A549 (cell line): ENCODE results near the gene PTPRK. TPM values are rescaled to one million over a fixed set of nuclear protein-coding genes. Genes with fewer than 3 reads are reported as not detected.

Source experiments
- ATAC-seq, 2 experiments: fragments of 200-7000 bp in 1 of 2; fragments of >200 bp in 1 of 2; cut with Nextera tagmentation in 1 of 2; cut with Tn5 transposase in 1 of 2; 3 replicates each; pipeline versions ENCODE4 v1.8.0 to v1.9.1; 2018 to 2020; ENCODE audit warnings: mild to moderate bottlenecking in 1 of 2, moderate library complexity in 1 of 2
- CTCF ChIA-PET: fragments of 300-600 bp; sonication (Branson Sonifier 250); formaldehyde crosslinking; extraction: SDS; loops from one replicate; lab custom pipeline; 2021; ENCODE audit warnings: antibody characterized with exemption, inconsistent platforms; lab: Yijun Ruan, JAX
- POLR2A ChIA-PET: fragments of 350-600 bp; formaldehyde crosslinking; extraction: SDS; loops from one replicate; lab custom pipeline; 2021; ENCODE audit warnings: antibody characterized with exemption, inconsistent platforms; lab: Yijun Ruan, JAX
- DNase-seq, 2 experiments: peaks; one replicate each; pipeline versions ENCODE4 v3.0.0 to v3.0.0-alpha.2; 2011 to 2016; ENCODE audit warnings: low read depth in 1 of 2, low spot score in 1 of 2
- FAIRE-seq: peaks from 2 replicates; lab custom pipeline; 2011; peaks lifted over from hg19 to GRCh38; lab: Jason Lieb, UNC
- H3K27ac ChIP-seq, 2 experiments: fragments of >200 bp; sonication (Bioruptor Twin); formaldehyde crosslinking; 3 replicates each; pipeline ENCODE4 v1.5.1; 2016 to 2017
- H3K4me1 ChIP-seq: fragments of >200 bp; sonication (Bioruptor Twin); formaldehyde crosslinking; 3 replicates; pipeline ENCODE4 v1.6.1; 2016
- H3K4me2 ChIP-seq: fragments of >200 bp; sonication (Bioruptor Twin); formaldehyde crosslinking; 3 replicates; pipeline ENCODE4 v1.6.1; 2016
- H3K4me3 ChIP-seq: fragments of >200 bp; sonication (Bioruptor Twin); formaldehyde crosslinking; 3 replicates; pipeline ENCODE4 v1.5.1; 2016
- H3K9me3 ChIP-seq: fragments of >200 bp; sonication (Bioruptor Twin); formaldehyde crosslinking; 3 replicates; pipeline ENCODE4 v1.6.1; 2016
- BHLHE40 ChIP-seq: IDR thresholded peaks from 2 replicates; pipeline ENCODE4 v1.6.1; 2012; ENCODE audit warnings: low read depth, low read length, inconsistent platforms
- CBX2 ChIP-seq: fragments of 200-600 bp; sonication (generic); IDR thresholded peaks from 2 replicates; pipeline ENCODE4 v1.6.1; 2016; ENCODE audit warnings: low read depth, mild to moderate bottlenecking, borderline replicate concordance
- CHD4 ChIP-seq: fragments of 200-600 bp; sonication (generic); IDR thresholded peaks from 2 replicates; pipeline ENCODE4 v1.6.1; 2016; ENCODE audit warnings: antibody characterized with exemption, mild to moderate bottlenecking, borderline replicate concordance
- EHF ChIP-seq: fragments of 250-450 bp; sonication (Bioruptor Pico); IDR thresholded peaks from 2 replicates; pipeline ENCODE4 v1.5.0; 2020; ENCODE audit warnings: mild to moderate bottlenecking
- EHMT2 ChIP-seq: fragments of 200-600 bp; sonication (generic); IDR thresholded peaks from 2 replicates; pipeline ENCODE4 v1.6.1; 2016; ENCODE audit warnings: antibody characterized with exemption, low read depth, mild to moderate bottlenecking, moderate library complexity
- EP300 ChIP-seq, 2 experiments: fragments of >200 bp; sonication (Bioruptor Twin); formaldehyde crosslinking; IDR thresholded peaks; 2 replicates in 1 of 2; 3 replicates in 1 of 2; pipeline ENCODE4 v1.6.1; 2016 to 2017
- ESRRA ChIP-seq: fragments of 150-350 bp; IDR thresholded peaks from 2 replicates; pipeline ENCODE4 v1.6.1; 2014; ENCODE audit warnings: mild to moderate bottlenecking, low read length, borderline replicate concordance
- GATA3 ChIP-seq: IDR thresholded peaks from 2 replicates; pipeline ENCODE4 v1.6.1; 2012; ENCODE audit warnings: borderline replicate concordance
- HMGXB4 ChIP-seq: fragments of 250-450 bp; sonication (Bioruptor Pico); IDR thresholded peaks from 2 replicates; pipeline ENCODE4 v1.5.0; 2021; ENCODE audit warnings: mild to moderate bottlenecking, moderate library complexity, borderline replicate concordance
- JUN ChIP-seq, 2 experiments: fragments of >200 bp; sonication (Bioruptor Twin); formaldehyde crosslinking; IDR thresholded peaks; 2 replicates in 1 of 2; 3 replicates in 1 of 2; pipeline ENCODE4 v1.6.1; 2016 to 2017
- JUNB ChIP-seq: fragments of >200 bp; sonication (Bioruptor Twin); formaldehyde crosslinking; IDR thresholded peaks from 2 replicates; pipeline ENCODE4 v1.6.1; 2016
- KDM5A ChIP-seq: fragments of 200-600 bp; sonication (generic); IDR thresholded peaks from 2 replicates; pipeline ENCODE4 v1.6.1; 2016; ENCODE audit warnings: antibody characterized with exemption, mild to moderate bottlenecking
- MAFK ChIP-seq: fragments of 450-650 bp; IDR thresholded peaks from 2 replicates; pipeline ENCODE4 v1.6.1; 2014; ENCODE audit not compliant: partially characterized antibody
- MYC ChIP-seq: IDR thresholded peaks from 2 replicates; pipeline ENCODE4 v1.6.1; 2012; ENCODE audit warnings: mild to moderate bottlenecking, inconsistent platforms, low read length, improper control_type of control experiment, borderline replicate concordance
- POLR2AphosphoS2 ChIP-seq: conservative IDR thresholded peaks from 2 replicates; pipeline ENCODE4 v1.6.1; 2012; ENCODE audit warnings: low read length, improper control_type of control experiment, inconsistent platforms
- RAD21 ChIP-seq, 2 experiments: fragments of >200 bp in 1 of 2; sonication (Bioruptor Twin) in 1 of 2; formaldehyde crosslinking in 1 of 2; IDR thresholded peaks in 1 of 2; conservative IDR thresholded peaks in 1 of 2; 2 replicates in 1 of 2; 3 replicates in 1 of 2; pipeline ENCODE4 v1.6.1; 2012 to 2018; ENCODE audit warnings: inconsistent platforms in 1 of 2
- RCOR1 ChIP-seq: fragments of 150-350 bp; IDR thresholded peaks from 2 replicates; pipeline ENCODE4 v1.6.1; 2014; ENCODE audit warnings: antibody characterized with exemption, low read length, low read depth
- RFX5 ChIP-seq: fragments of 450-650 bp; IDR thresholded peaks from 2 replicates; pipeline ENCODE4 v1.7.1; 2014; ENCODE audit warnings: antibody characterized with exemption, mild to moderate bottlenecking, moderate library complexity
- RNF2 ChIP-seq: fragments of 200-600 bp; sonication (generic); IDR thresholded peaks from 2 replicates; pipeline ENCODE4 v1.6.1; 2016; ENCODE audit warnings: low read depth, mild to moderate bottlenecking, antibody characterized with exemption, moderate library complexity, borderline replicate concordance
- TFCP2L1 ChIP-seq: fragments of 250-450 bp; sonication (Bioruptor Pico); IDR thresholded peaks from 2 replicates; pipeline ENCODE4 v1.5.0; 2021; ENCODE audit warnings: mild to moderate bottlenecking
- TP53 ChIP-seq: fragments of 250-450 bp; sonication (Bioruptor Pico); IDR thresholded peaks from 2 replicates; pipeline ENCODE4 v1.5.0; 2021; ENCODE audit warnings: mild to moderate bottlenecking, moderate library complexity
- ZFP36 ChIP-seq: fragments of 450-650 bp; IDR thresholded peaks from 2 replicates; pipeline ENCODE4 v1.6.1; 2014; ENCODE audit warnings: borderline replicate concordance; ENCODE audit not compliant: partially characterized antibody
- WGBS: methylation state at CpG from one replicate; pipeline ENCODE4 v1.1.6; 2017; ENCODE audit errors: missing lambda C conversion rate; 5-methylcytosine and 5-hydroxymethylcytosine counted together
- polyA plus RNA-seq, 4 experiments: library from polyadenylated mRNA; depleted of rRNA in 3 of 4; stranded (reverse); fragments of >200 nt; fragmentation: RNase III in 1 of 4; extraction: RNeasy Plus Mini Kit Qiagen cat#74134 plus additional on column Dnase treatment in 1 of 4; gene quantifications; 2 replicates in 3 of 4; 3 replicates in 1 of 4; pipeline ENCODE4 v1.2.3, GENCODE V29; 2011 to 2017
- TF ChIP-seq, protein P1 (sequence below): IDR thresholded peaks from 2 replicates; pipeline ENCODE4 v1.6.1; 2012

PTPRK gene
- polyA plus RNA-seq, 2 of the 4 experiments (the other 2 are of a cell fraction) = 14.4 to 16.1 TPM

DNA sequence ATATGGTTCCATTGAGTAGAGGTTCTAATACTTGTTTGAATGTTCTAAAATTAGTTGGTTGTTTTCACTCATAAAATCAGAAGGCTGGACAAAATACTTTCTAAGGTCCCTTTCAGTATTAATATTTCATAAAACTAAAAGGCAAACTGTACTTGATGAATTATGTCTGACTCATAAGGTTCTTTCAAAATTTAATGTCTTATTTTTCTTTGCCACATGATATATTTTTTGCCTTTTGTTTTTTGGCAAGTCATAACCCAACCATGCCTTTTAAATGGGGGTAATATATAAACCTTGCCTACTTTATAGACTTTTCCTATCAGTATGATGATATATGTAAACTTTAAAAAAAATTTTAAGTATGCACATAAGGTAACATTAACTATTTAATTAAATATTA, 244.7 kb downstream of the PTPRK start:
- ChIA-PET POLR2A (no interaction called here), CTCF (no interaction called here)
- no peak for DNase-seq
- TF ChIP-seq GATA3 (no peak), RNF2 (no peak), RCOR1 (no peak), CHD4 (no peak), ZFP36 (no peak), BHLHE40 (no peak), EHF (CRISPR knock-in tag) (no peak), RAD21 (conservative IDR thresholded peaks at IDR 0.05 in 1 of 2, IDR thresholded peaks at IDR 0.05 in 1 of 2) (no peak), TP53 (CRISPR knock-in tag) (no peak), TFCP2L1 (no peak), MAFK (no peak), RFX5 (no peak), ESRRA (no peak), HMGXB4 (no peak), KDM5A (no peak)
- TF ChIP-seq, protein P1, sequence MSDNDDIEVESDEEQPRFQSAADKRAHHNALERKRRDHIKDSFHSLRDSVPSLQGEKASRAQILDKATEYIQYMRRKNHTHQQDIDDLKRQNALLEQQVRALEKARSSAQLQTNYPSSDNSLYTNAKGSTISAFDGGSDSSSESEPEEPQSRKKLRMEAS = no peak
- Histone ChIP-seq H3K4me2 (peak overlapping the region; percentile 24; the same call in 2 of the 3 replicates), H3K4me3 (no peak overlapping the region), H3K4me1 (peaks cover 15% of the 10 kb centered on the region), H3K9me3 (no peaks in the 10 kb centered on the region), H3K27ac (no peak overlapping the region)
- no peak for ATAC-seq
- no peak for FAIRE-seq

GRCh38 chr6:128275030-128275429, 245.4 kb downstream of the PTPRK start:
- TF ChIP-seq RNF2 = no peak
- TF ChIP-seq TFCP2L1 = no peak
- no peak for TF ChIP-seq MYC
- TF ChIP-seq RFX5 = no peak
- TF ChIP-seq EHMT2 = no peak
- TF ChIP-seq RAD21 (conservative IDR thresholded peaks at IDR 0.05 in 1 of 2, IDR thresholded peaks at IDR 0.05 in 1 of 2) = no peak
- no peak for TF ChIP-seq POLR2AphosphoS2
- TF ChIP-seq TP53 (CRISPR knock-in tag) = no peak
- no peak for TF ChIP-seq HMGXB4
- no peak for TF ChIP-seq JUNB
- TF ChIP-seq EP300 (IDR thresholded peaks at IDR 0.05) = no peak
- TF ChIP-seq CBX2 = no peak
- no peak for DNase-seq
- Histone ChIP-seq H3K4me2 (peak overlapping the region; percentile 24), H3K9me3 (no peaks in the 10 kb centered on the region), H3K4me3 (no peak overlapping the region), H3K4me1 (peaks cover 15% of the 10 kb centered on the region), H3K27ac (no peak overlapping the region)
- CTCF ChIA-PET = no interaction called here
- no peak for FAIRE-seq
- 20% methylated on average over 1 of the region's 1 CpG for WGBS
- POLR2A ChIA-PET = no interaction called here
- no peak for ATAC-seq

DNA sequence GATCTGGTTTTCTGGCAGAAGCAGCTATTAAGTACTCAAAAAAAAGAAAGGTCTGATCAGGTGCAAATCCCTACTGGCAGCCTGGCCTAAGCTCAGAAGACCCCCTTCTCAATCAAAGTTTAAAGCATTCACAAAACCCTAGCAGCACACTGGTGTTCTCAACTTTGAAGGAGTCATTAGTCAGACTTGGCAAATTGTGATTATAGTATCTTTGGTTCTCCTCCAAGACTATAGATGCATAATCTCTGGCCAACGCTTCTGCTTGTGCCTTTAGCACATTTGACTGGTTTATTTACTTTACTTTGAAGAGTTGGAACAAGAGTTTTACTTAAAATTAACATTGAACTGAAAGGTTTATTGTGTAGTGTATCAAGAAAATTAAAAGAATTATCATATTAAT, 248.9 kb downstream of the PTPRK start:
- TF ChIP-seq JUN (IDR thresholded peaks at IDR 0.05) = no peak
- no peak for ATAC-seq
- 87% methylated on average over 1 of the region's 1 CpG for WGBS
- Histone ChIP-seq H3K27ac (no peak overlapping the region), H3K4me1 (peaks cover 15% of the 10 kb centered on the region), H3K4me2 (no peak overlapping the region), H3K9me3 (no peaks in the 10 kb centered on the region), H3K4me3 (no peak overlapping the region)
- ChIA-PET POLR2A (no interaction called here), CTCF (no interaction called here)
- FAIRE-seq = no peak
- no peak for DNase-seq
